ENCODE results near the gene PHKA2.

PHKA2 gene

GRCh38 chrX:18933617-18934016 is 50.3 kb downstream of the PHKA2 start:
- H3K4me3 ChIP-seq (ENCODE audit: low read depth, low read length): no peak overlapping the region
- H2AFZ ChIP-seq: no peak overlapping the region
- no peaks in the 10 kb centered on the region for H3K4me1 ChIP-seq
- no peaks in the 10 kb centered on the region for H3K36me3 ChIP-seq (ENCODE audit: control insufficient read depth, insufficient read depth, low read length)
- H3K9ac ChIP-seq: no peak overlapping the region
- TF ChIP-seq, protein P1, sequence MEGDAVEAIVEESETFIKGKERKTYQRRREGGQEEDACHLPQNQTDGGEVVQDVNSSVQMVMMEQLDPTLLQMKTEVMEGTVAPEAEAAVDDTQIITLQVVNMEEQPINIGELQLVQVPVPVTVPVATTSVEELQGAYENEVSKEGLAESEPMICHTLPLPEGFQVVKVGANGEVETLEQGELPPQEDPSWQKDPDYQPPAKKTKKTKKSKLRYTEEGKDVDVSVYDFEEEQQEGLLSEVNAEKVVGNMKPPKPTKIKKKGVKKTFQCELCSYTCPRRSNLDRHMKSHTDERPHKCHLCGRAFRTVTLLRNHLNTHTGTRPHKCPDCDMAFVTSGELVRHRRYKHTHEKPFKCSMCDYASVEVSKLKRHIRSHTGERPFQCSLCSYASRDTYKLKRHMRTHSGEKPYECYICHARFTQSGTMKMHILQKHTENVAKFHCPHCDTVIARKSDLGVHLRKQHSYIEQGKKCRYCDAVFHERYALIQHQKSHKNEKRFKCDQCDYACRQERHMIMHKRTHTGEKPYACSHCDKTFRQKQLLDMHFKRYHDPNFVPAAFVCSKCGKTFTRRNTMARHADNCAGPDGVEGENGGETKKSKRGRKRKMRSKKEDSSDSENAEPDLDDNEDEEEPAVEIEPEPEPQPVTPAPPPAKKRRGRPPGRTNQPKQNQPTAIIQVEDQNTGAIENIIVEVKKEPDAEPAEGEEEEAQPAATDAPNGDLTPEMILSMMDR (IDR thresholded peaks at IDR 0.05): no peak
- no peak overlapping the region for H3K27ac ChIP-seq
- H3K27me3 ChIP-seq (ENCODE audit: control insufficient read depth, insufficient read depth, low read length): no peaks in the 10 kb centered on the region
- H3K4me2 ChIP-seq (ENCODE audit: low read length): no peak overlapping the region
- no peaks in the 10 kb centered on the region for H3K9me3 ChIP-seq (ENCODE audit: control insufficient read depth, low read length)
- H3K79me2 ChIP-seq: no peaks in the 10 kb centered on the region

DNA sequence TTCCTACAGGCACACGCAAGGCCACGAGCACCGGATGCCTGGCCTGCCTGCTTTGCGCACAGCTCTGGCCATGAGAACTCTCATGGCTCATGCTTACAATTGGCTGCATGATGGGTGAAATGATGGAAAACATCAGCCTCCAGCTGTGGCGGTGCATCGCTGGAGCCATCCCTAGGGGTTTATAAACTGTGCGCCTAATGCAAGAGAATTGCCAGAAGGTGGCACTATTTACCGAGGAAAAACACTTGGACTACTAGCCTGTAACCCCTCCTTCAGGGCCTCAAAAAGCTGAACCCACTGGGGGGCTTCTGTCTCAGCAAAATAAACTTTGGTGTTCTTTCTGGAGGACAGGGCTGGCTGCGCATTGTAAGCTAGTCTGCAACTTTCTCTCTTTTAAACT is 51.9 kb downstream of the PHKA2 start:
- H3K9ac ChIP-seq: no peak overlapping the region
- no peak overlapping the region for H2AFZ ChIP-seq
- no peaks in the 10 kb centered on the region for H3K36me3 ChIP-seq (ENCODE audit: control insufficient read depth, insufficient read depth, low read length)
- no peaks in the 10 kb centered on the region for H3K9me3 ChIP-seq (ENCODE audit: control insufficient read depth, low read length)
- H3K79me2 ChIP-seq: no peaks in the 10 kb centered on the region
- TF ChIP-seq, protein P1 (IDR thresholded peaks at IDR 0.05): peak; percentile 7
- H3K4me3 ChIP-seq (ENCODE audit: low read depth, low read length): no peak overlapping the region
- H3K27me3 ChIP-seq (ENCODE audit: control insufficient read depth, insufficient read depth, low read length): no peaks in the 10 kb centered on the region
- H3K4me1 ChIP-seq: no peaks in the 10 kb centered on the region
- H3K4me2 ChIP-seq (ENCODE audit: low read length): no peak overlapping the region
- no peak overlapping the region for H3K27ac ChIP-seq

DNA sequence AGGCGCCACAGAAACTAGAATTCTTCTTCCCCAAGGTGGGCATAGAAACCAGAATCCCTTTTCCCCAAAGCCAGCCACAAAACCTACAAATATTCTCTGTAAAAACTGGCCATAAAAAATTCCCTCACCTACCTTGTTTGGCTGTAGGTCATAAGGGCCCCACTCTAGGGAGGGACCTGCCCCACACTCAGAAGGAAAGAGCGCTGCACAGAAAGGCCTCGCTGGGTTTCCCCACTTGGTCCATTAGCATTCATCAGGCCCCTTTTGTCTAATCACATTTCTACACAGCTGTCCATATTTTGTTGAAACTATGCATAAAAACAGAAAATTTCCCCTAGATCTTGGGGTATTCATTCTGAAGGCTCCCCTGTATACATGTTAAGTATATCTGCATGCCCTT is 54.1 kb downstream of the PHKA2 start:
- Histone ChIP-seq H3K27ac (no peak overlapping the region), H3K4me1 (no peaks in the 10 kb centered on the region), H3K4me3 (ENCODE audit: low read depth, low read length) (no peak overlapping the region), H3K9me3 (ENCODE audit: control insufficient read depth, low read length) (no peaks in the 10 kb centered on the region), H2AFZ (no peak overlapping the region), H3K36me3 (ENCODE audit: control insufficient read depth, insufficient read depth, low read length) (no peaks in the 10 kb centered on the region), H3K27me3 (ENCODE audit: control insufficient read depth, insufficient read depth, low read length) (no peaks in the 10 kb centered on the region), H3K4me2 (ENCODE audit: low read length) (no peak overlapping the region), H3K9ac (no peak overlapping the region), H3K79me2 (no peaks in the 10 kb centered on the region)
- TF ChIP-seq, protein P1 (IDR thresholded peaks at IDR 0.05): no peak

GRCh38 chrX:18927558-18927957 is 56.4 kb downstream of the PHKA2 start:
- H3K27ac ChIP-seq: no peak overlapping the region
- no peaks in the 10 kb centered on the region for H3K9me3 ChIP-seq (ENCODE audit: control insufficient read depth, low read length)
- TF ChIP-seq, protein P1 (IDR thresholded peaks at IDR 0.05): no peak
- H3K9ac ChIP-seq: no peak overlapping the region
- H2AFZ ChIP-seq: no peak overlapping the region
- H3K4me1 ChIP-seq: no peaks in the 10 kb centered on the region
- H3K27me3 ChIP-seq (ENCODE audit: control insufficient read depth, insufficient read depth, low read length): no peaks in the 10 kb centered on the region
- H3K4me2 ChIP-seq (ENCODE audit: low read length): no peak overlapping the region
- H3K4me3 ChIP-seq (ENCODE audit: low read depth, low read length): no peak overlapping the region
- H3K36me3 ChIP-seq (ENCODE audit: control insufficient read depth, insufficient read depth, low read length): no peaks in the 10 kb centered on the region
- H3K79me2 ChIP-seq: no peaks in the 10 kb centered on the region

DNA sequence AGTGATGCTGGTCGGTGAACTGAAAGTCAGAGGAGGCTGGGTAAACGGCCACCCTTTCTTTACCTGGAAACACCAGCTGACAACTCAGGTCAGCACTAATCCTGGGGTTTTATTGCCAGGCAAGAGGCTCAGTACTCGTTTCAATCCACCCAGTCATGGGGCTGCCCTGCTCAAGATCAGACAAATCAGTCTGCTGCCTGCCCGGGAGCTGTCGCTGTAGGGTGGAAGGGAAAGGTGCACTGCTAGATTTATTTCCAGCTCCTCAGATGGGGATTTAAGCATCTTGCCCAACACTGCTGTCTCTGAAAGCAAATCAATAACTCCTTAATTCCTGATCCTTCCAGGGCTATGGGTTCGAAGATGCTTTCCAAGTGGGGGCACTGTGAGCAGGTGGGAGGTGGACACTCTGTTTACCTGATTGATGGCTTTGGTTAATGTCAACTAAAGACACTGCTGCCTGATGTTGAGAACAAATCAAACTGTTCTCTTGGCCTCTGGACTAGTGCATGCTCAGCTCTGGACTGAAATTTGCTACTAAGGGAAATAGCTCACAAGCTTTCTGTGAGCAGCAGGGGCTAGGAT is 59.3 kb downstream of the PHKA2 start:
- no peaks in the 10 kb centered on the region for H3K4me1 ChIP-seq
- H3K9ac ChIP-seq: no peak overlapping the region
- H3K79me2 ChIP-seq: no peaks in the 10 kb centered on the region
- no peak overlapping the region for H2AFZ ChIP-seq
- H3K4me3 ChIP-seq (ENCODE audit: low read depth, low read length): no peak overlapping the region
- no peak overlapping the region for H3K27ac ChIP-seq
- TF ChIP-seq, protein P1 (IDR thresholded peaks at IDR 0.05): no peak
- no peak overlapping the region for H3K4me2 ChIP-seq (ENCODE audit: low read length)
- no peaks in the 10 kb centered on the region for H3K36me3 ChIP-seq (ENCODE audit: control insufficient read depth, insufficient read depth, low read length)
- H3K9me3 ChIP-seq (ENCODE audit: control insufficient read depth, low read length): no peaks in the 10 kb centered on the region
- no peaks in the 10 kb centered on the region for H3K27me3 ChIP-seq (ENCODE audit: control insufficient read depth, insufficient read depth, low read length)
